Endothelial cell (in vitro differentiated cells): Measurements from ENCODE around the gene CXCL14. TPM values are rescaled to one million over a fixed set of nuclear protein-coding genes. Genes with fewer than 3 reads are reported as not detected.

ENCODE experiments used
- DNase-seq: peaks from one replicate; pipeline ENCODE4 v3.0.0; 2021; ENCODE audit warnings: low spot score
- H3K27ac Mint-ChIP-seq: one replicate; pipeline ENCODE4 v1.8.0; 2021; ENCODE audit warnings: mixed read lengths, inconsistent platforms; ENCODE audit not compliant: unreplicated experiment
- H3K27me3 Mint-ChIP-seq: one replicate; pipeline ENCODE4 v1.8.0; 2021; ENCODE audit warnings: mild to moderate bottlenecking, moderate library complexity, mixed read lengths, inconsistent platforms; ENCODE audit not compliant: unreplicated experiment
- H3K36me3 Mint-ChIP-seq: one replicate; pipeline ENCODE4 v1.8.0; 2021; ENCODE audit warnings: mild to moderate bottlenecking, low read depth, mixed read lengths, inconsistent platforms; ENCODE audit not compliant: unreplicated experiment
- H3K4me1 Mint-ChIP-seq: one replicate; pipeline ENCODE4 v1.8.0; 2021; ENCODE audit warnings: mild to moderate bottlenecking, mixed read lengths, inconsistent platforms; ENCODE audit not compliant: unreplicated experiment
- H3K4me3 Mint-ChIP-seq: one replicate; pipeline ENCODE4 v1.8.0; 2021; ENCODE audit warnings: mild to moderate bottlenecking, mixed read lengths, inconsistent platforms; ENCODE audit not compliant: unreplicated experiment
- H3K9me3 Mint-ChIP-seq: one replicate; pipeline ENCODE4 v1.8.0; 2021; ENCODE audit warnings: mixed read lengths, inconsistent platforms; ENCODE audit not compliant: unreplicated experiment
- long read RNA-seq: library from polyadenylated mRNA; unstranded; transcript quantifications from one replicate; pipeline ENCODE4 v2.0.0, GENCODE V29; 2020; ENCODE audit not compliant: unreplicated experiment
- total RNA-seq: library from RNA; stranded (reverse); fragmentation: NEBNext Ultra II Directional; extraction: Animal tissue kit (Norgen Biotek cat#: 25700); gene quantifications from one replicate; pipeline ENCODE4 v1.2.1, GENCODE V29; 2021; ENCODE audit not compliant: unreplicated experiment
- TF ChIP-seq, protein P1 (sequence below): fragments of 200-600 bp; sonication (generic); IDR thresholded peaks from one replicate; pipeline ENCODE4 v1.5.0; 2021; ENCODE audit warnings: antibody characterized with exemption; ENCODE audit not compliant: unreplicated experiment

CXCL14 gene, protein sequence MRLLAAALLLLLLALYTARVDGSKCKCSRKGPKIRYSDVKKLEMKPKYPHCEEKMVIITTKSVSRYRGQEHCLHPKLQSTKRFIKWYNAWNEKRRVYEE
- 0.13 TPM for total RNA-seq
- long read RNA-seq, result 0 reads

DNA sequence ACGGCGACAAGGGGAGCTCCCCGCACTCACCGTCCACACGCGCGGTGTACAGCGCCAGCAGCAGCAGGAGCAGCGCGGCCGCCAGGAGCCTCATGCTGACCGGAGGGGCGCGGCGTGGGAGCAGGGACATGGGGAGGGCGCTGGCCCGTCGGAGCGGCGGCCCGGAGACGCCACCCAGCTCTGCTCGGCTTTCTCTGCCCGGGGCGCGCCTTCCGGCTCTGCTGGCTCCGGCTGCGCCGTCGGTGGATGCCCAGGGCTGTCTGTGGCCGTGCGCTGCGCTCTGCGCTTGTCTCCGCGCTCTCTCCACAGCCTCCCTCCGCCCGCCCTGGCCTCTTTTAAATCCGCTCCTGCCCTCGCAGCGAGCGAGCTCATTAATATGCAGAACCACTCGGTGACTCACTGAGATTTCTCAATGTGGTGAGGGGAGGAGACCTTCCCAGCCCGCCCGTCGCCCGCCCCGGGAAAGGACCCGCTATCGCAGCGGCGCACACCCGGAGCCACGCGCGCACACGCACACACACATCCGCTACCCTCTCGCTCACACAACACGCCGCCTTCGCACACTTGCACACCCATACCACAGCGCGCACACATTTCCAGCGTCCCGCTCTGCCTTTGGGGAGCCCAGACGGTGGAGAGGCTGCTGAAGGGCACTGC lies at the start of gene CXCL14:
TSS of gene CXCL14 (minus strand) at position 307 of the 657 bp plus-strand sequence. CDS start at position 94, 213 bp downstream.
- H3K4me3 Mint-ChIP-seq, result peak within 1 kb of the TSS; percentile 93
- TF ChIP-seq, protein P1, sequence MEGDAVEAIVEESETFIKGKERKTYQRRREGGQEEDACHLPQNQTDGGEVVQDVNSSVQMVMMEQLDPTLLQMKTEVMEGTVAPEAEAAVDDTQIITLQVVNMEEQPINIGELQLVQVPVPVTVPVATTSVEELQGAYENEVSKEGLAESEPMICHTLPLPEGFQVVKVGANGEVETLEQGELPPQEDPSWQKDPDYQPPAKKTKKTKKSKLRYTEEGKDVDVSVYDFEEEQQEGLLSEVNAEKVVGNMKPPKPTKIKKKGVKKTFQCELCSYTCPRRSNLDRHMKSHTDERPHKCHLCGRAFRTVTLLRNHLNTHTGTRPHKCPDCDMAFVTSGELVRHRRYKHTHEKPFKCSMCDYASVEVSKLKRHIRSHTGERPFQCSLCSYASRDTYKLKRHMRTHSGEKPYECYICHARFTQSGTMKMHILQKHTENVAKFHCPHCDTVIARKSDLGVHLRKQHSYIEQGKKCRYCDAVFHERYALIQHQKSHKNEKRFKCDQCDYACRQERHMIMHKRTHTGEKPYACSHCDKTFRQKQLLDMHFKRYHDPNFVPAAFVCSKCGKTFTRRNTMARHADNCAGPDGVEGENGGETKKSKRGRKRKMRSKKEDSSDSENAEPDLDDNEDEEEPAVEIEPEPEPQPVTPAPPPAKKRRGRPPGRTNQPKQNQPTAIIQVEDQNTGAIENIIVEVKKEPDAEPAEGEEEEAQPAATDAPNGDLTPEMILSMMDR, result no peak
- H3K36me3 Mint-ChIP-seq, result peaks cover 4% of the 10 kb centered on the region
- DNase-seq, result peak; percentile 37
- H3K27ac Mint-ChIP-seq, result peak within 1 kb of the TSS; percentile 61
- H3K9me3 Mint-ChIP-seq, result no peaks in the 10 kb centered on the region
- peaks cover 5% of the 10 kb centered on the region for H3K4me1 Mint-ChIP-seq
- H3K27me3 Mint-ChIP-seq, result peaks cover 26% of the 10 kb centered on the region

- no peaks in the 10 kb centered on the region for H3K4me1 Mint-ChIP-seq
- H3K9me3 Mint-ChIP-seq, result no peaks in the 10 kb centered on the region
- no peak overlapping the region for H3K27ac Mint-ChIP-seq
- H3K27me3 Mint-ChIP-seq, result peaks cover 2% of the 10 kb centered on the region
- no peaks in the 10 kb centered on the region for H3K36me3 Mint-ChIP-seq
- TF ChIP-seq, protein P1, result no peak
- H3K4me3 Mint-ChIP-seq, result no peak overlapping the region
- DNase-seq, result no peak
Observed at GRCh38 chr5:135626636-135627035, 47.8 kb upstream of the CXCL14 start.

DNA sequence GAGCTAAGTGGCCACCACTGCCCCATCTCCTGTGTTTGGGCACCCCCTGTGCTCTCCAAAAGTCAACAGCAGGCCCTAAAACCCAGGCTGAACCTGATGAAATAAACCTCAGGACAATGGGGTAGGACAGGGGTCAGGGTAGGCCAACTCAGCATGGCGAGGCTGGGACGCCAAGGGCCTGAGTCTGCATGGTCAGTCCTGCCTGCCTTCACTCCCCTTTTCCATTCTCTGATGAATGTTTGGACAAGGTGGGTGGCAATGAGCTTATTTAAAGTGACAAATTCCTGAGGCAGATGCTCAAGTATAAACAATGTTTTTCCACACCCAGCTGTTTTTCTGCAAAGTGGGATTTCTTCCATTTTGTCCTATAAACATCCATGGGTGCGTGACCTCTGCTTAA lies 47.2 kb upstream of the CXCL14 start:
- Mint-ChIP-seq H3K27me3 (peaks cover 2% of the 10 kb centered on the region), H3K36me3 (no peaks in the 10 kb centered on the region), H3K4me3 (no peak overlapping the region), H3K4me1 (no peaks in the 10 kb centered on the region), H3K27ac (no peak overlapping the region), H3K9me3 (no peaks in the 10 kb centered on the region)
- TF ChIP-seq, protein P1, result no peak
- DNase-seq, result no peak

- Mint-ChIP-seq H3K27ac (no peak overlapping the region), H3K9me3 (no peaks in the 10 kb centered on the region), H3K36me3 (no peaks in the 10 kb centered on the region), H3K27me3 (peaks cover 2% of the 10 kb centered on the region), H3K4me1 (no peaks in the 10 kb centered on the region), H3K4me3 (no peak overlapping the region)
- no peak for DNase-seq
- TF ChIP-seq, protein P1, result no peak
Observed at GRCh38 chr5:135625486-135625885, 46.7 kb upstream of the CXCL14 start.

DNA sequence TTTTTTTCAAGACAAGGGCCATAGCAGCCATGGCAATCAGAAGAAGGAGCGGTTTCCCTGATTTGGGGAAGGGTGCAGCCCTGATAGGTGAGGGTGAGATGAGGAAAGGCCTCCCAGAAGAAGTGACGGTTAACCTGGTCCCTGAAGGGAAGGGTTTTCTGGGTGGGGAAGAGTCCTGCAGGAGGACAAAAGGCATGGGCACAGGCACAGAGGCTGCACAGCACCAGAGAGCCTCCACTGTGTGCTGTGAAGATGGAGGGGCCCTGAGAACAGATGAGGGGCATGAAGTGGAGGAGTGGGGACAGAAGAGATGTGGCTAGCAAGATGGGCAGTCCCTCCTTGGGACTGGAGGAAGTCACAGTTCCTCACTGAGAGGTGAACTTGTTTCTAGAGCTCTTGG lies 46.3 kb upstream of the CXCL14 start:
- Mint-ChIP-seq H3K27ac (no peak overlapping the region), H3K36me3 (no peaks in the 10 kb centered on the region), H3K4me1 (no peaks in the 10 kb centered on the region), H3K4me3 (no peak overlapping the region), H3K27me3 (peaks cover 2% of the 10 kb centered on the region), H3K9me3 (no peaks in the 10 kb centered on the region)
- TF ChIP-seq, protein P1, result no peak
- DNase-seq, result no peak
